Measurements from ENCODE around the gene RNASE8.

Gene RNASE8

GRCh38 chr14:21092273-21093011 lies 34.8 kb downstream of the RNASE8 start:
- DNase-seq (ENCODE audit: low read depth): peak; percentile 88

- no peak for DNase-seq (ENCODE audit: low read depth)
Measured at GRCh38 chr14:21093018-21093417, 35.4 kb downstream of the RNASE8 start.

- DNase-seq (ENCODE audit: low read depth): no peak
Measured at GRCh38 chr14:21093769-21094681, 36.4 kb downstream of the RNASE8 start.

GRCh38 chr14:21095430-21096205 lies 38.0 kb downstream of the RNASE8 start:
- DNase-seq (ENCODE audit: low read depth): no peak

GRCh38 chr14:21096438-21096837 lies 38.8 kb downstream of the RNASE8 start:
- no peak for DNase-seq (ENCODE audit: low read depth)

GRCh38 chr14:21096978-21097635 lies 39.5 kb downstream of the RNASE8 start:
- no peak for DNase-seq (ENCODE audit: low read depth)

GRCh38 chr14:21097636-21098075 lies 40.0 kb downstream of the RNASE8 start:
- DNase-seq (ENCODE audit: low read depth): peak; percentile 15

GRCh38 chr14:21098076-21098891 lies 40.7 kb downstream of the RNASE8 start, which contains the start of gene ZNF219:
TSS of gene ZNF219 (minus strand) at chr14:21098655. CDS start at chr14:21093591, 5,064 bp downstream.
- peak; percentile 33 for DNase-seq (ENCODE audit: low read depth)

GRCh38 chr14:21098892-21099595 lies 41.4 kb downstream of the RNASE8 start:
- DNase-seq (ENCODE audit: low read depth): no peak

GRCh38 chr14:21099596-21099985 lies 42.0 kb downstream of the RNASE8 start:
- DNase-seq (ENCODE audit: low read depth): no peak

- no peak for DNase-seq (ENCODE audit: low read depth)
Measured at GRCh38 chr14:21100931-21101330, 43.3 kb downstream of the RNASE8 start, which contains the start of gene TMEM253. TSS of gene TMEM253 (plus strand) at chr14:21101066. CDS start at chr14:21101344, 278 bp downstream.

GRCh38 chr14:21101802-21102413 lies 44.3 kb downstream of the RNASE8 start:
- no peak for DNase-seq (ENCODE audit: low read depth)

- DNase-seq (ENCODE audit: low read depth): no peak
Measured at GRCh38 chr14:21102521-21103410, 45.1 kb downstream of the RNASE8 start.

- no peak for DNase-seq (ENCODE audit: low read depth)
Measured at GRCh38 chr14:21103411-21103709, 45.7 kb downstream of the RNASE8 start.

GRCh38 chr14:21103710-21104447 lies 46.3 kb downstream of the RNASE8 start:
- peak; percentile 89 for DNase-seq (ENCODE audit: low read depth)

- peak; percentile 53 for DNase-seq (ENCODE audit: low read depth)
Measured at GRCh38 chr14:21104448-21105060, 46.9 kb downstream of the RNASE8 start.

- no peak for DNase-seq (ENCODE audit: low read depth)
Measured at GRCh38 chr14:21105095-21105494, 47.5 kb downstream of the RNASE8 start.

GRCh38 chr14:21106176-21106497 lies 48.5 kb downstream of the RNASE8 start:
- DNase-seq (ENCODE audit: low read depth): no peak

Data from activated T-helper 9 cell treated with anti-CD3 and anti-CD28 coated beads, Interleukin-2, amount 50 U/mL, for 16 hours (primary cell).